GM12874 (cell line): Measurements from ENCODE around the gene NUDT11.

Experiments used
- TF ChIP-seq, protein P1 (sequence below): IDR thresholded peaks from 2 replicates; pipeline ENCODE4 v1.5.1; 2011; ENCODE audit warnings: low read depth, mild to moderate bottlenecking, control low read depth, low read length, moderate library complexity; ENCODE audit not compliant: insufficient read depth

Gene NUDT11

DNA sequence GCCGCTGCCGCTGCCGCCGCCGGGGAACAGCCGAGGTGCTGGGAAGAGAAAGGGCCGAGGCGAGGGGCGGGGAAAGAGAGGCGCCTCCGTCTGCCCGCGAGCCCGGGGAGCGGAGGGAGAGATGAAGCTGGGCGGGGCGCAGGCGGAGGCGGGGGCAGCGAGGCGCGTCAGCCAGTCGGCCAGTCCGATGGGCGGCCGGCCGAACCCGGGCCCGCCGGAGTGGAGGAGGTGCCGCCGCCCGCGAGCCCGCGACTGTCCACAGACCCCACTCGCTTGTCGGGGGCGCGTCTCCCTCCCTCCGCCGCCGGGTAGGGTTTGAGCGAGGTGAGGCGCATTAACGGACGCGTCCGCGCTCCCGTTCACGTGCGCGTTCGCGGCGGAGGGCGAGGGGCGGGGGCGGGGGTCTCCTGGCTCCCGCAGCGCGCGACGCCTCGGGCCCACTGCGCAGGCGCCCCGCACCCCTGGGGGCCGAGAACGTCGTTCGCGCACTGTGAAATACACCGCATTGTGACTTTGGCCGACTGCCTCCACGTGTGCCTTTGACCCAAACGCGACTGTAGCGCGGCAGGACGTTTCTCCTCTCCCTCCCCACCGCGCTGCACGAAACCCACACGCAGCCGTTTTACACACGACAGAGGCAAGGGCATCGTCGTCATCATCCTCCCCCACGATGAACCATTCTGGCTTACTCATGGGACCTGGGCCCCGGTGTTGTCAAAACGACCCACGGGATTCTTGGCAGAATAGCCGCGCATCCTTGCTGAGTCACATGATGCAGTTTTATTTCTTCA is at the start of gene NUDT11:
NUDT11 (minus strand) TSS at position 92 of the 791 bp plus-strand sequence. CDS start 148 bp downstream, outside the sequence.
- TF ChIP-seq, protein P1, sequence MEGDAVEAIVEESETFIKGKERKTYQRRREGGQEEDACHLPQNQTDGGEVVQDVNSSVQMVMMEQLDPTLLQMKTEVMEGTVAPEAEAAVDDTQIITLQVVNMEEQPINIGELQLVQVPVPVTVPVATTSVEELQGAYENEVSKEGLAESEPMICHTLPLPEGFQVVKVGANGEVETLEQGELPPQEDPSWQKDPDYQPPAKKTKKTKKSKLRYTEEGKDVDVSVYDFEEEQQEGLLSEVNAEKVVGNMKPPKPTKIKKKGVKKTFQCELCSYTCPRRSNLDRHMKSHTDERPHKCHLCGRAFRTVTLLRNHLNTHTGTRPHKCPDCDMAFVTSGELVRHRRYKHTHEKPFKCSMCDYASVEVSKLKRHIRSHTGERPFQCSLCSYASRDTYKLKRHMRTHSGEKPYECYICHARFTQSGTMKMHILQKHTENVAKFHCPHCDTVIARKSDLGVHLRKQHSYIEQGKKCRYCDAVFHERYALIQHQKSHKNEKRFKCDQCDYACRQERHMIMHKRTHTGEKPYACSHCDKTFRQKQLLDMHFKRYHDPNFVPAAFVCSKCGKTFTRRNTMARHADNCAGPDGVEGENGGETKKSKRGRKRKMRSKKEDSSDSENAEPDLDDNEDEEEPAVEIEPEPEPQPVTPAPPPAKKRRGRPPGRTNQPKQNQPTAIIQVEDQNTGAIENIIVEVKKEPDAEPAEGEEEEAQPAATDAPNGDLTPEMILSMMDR, result no peak

DNA sequence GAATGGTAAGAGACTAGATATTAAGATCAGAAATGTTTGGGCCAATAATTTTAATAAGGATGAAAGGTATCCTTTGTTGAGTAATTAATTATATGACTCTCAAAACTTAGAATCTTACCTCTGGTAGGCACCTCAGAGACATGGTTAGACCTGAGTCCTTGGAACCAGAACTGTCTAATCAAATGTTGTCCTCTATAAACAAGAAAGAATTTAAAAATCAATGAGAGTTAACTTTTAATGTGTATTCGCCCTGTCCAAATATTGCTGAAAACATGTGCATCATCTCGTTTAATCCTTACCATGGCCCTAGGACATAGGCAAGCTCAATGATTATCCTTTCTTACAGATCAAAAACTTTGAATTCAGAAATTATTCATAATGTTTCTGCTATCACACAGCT is 24.0 kb upstream of the NUDT11 start:
- TF ChIP-seq, protein P1, result no peak

DNA sequence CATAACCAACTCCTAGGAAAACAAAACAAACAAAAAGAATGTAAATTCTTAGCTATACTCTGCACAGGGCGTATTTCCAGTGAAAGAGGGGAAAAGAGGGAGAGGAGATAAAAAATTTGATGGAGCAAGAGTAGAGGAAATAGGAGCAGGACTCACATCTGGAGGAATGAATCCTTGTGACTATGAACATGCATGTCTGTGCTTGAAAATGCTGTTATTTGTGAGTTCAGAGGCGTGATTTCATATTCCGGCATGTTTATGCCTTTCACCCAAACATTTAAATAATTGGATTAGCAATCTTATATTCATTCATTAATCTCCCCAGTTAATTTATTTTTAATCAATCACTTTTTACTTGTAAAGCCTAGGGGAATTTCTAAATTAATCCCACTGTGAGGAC is 11.2 kb upstream of the NUDT11 start:
- TF ChIP-seq, protein P1, result no peak

DNA sequence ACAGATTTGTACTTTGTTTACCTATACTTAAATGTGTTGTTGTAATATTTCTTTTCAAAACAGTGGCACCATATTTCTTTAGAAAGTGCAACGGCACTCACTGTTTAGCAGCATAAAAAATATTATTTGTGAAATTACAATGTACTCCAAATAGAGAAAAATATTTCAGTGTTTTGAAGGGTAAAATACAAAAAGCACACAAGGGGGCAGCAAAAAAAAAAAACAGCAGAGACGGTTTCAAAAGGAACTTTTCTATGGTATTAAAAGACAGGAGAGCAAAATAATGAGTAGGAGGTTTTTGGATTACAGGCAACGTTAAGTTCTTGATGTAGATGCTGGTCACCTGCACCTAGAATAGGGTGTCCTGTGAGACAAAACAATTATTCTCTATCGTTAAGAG is 2.0 kb downstream of the NUDT11 start:
- TF ChIP-seq, protein P1, result no peak

DNA sequence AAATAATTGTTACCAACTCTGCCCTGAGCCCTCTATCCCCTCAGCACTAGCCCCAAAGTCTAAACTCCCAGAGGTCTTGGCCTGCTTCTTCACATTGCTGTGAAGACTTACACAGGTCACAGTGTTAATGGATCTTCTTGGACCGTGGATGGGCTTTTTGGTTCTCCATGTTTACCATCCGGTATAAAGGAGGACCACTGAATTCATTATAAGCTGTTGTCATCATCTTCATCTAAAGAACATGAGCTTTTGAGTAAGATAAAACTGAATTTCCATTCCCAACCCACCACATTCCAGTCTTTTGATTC is 8.5 kb downstream of the NUDT11 start:
- TF ChIP-seq, protein P1, result no peak

DNA sequence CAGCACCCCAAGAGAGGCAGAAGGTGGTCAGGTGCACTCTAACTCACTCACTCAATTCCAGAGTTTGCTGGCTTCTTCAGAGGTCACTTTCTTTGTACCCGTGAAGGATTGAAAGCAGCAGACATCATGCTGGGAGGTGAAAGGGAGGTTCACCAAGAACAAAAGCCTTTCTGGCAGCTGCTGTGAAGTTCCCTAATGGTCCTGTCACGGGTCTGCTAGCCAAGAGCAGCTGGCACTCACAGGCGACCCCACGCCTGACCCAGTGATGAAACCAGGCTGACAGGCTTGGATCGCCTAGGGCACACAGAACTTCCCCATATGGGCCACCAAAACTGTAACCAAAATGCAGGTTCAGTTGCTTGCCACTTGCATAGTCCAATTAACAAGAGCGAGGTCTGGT is 11.8 kb downstream of the NUDT11 start:
- TF ChIP-seq, protein P1, result no peak

DNA sequence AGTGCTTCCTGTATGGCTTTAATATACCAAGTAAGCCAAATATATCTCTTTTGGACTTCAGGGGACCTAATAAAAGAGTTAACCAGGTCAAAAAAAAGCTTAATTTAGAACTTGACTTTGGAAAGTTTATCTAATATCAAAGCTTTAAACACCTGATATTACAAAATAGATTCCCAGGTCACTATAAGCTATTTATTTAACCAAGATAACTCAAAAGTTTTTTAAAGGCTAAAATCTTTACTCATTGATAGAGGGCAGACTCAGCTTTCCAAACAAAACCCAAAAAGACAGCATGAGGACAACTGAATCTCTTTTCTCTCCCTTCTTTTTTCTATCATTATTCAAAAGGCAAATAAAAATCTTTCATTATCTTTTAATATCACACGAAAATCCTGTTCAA is 19.5 kb downstream of the NUDT11 start:
- TF ChIP-seq, protein P1, result no peak
